Tibial nerve (tissue), 3 donors: ENCODE data around the gene FANCC.

ENCODE experiments used
- CTCF ChIP-seq, 5 experiments: fragments of 200-600 bp in 3 of 5; fragments of 450-650 bp in 2 of 5; sonication (generic) in 3 of 5; IDR thresholded peaks; one replicate each; pipeline ENCODE4 v1.5.1; 2016 to 2019; ENCODE audit warnings: antibody characterized with exemption in 5 of 5, mild to moderate bottlenecking in 3 of 5, moderate library complexity in 2 of 5
- POLR2A ChIP-seq, 2 donors: fragments of 450-650 bp; IDR thresholded peaks; one replicate each; pipeline ENCODE4 v1.6.1; 2017; ENCODE audit warnings: antibody characterized with exemption in 2 of 2, mild to moderate bottlenecking in 2 of 2, moderate library complexity in 2 of 2

GRCh38 chr9:95148208-95148520 lies 169.3 kb downstream of the FANCC start:
- TF ChIP-seq CTCF (IDR thresholded peaks at IDR 0.05) (no peak), POLR2A (IDR thresholded peaks at IDR 0.05) (no peak)
